Tibial artery (tissue), 4 donors: ENCODE data around the gene RPS6KA4.
A peak's percentile ranks its signal among the peaks of the same experiment; 100 is the strongest.

Experiments used
- DNase-seq, 2 donors: peaks; one replicate each; pipeline ENCODE4 v3.0.0-alpha.2; 2019
- H3K27ac ChIP-seq, 2 donors: fragments of 200-600 bp; sonication (generic) in 1 of 2; 1 replicate in 1 of 2; 2 replicates in 1 of 2; pipeline ENCODE4 v1.5.1; 2018 to 2019; ENCODE audit warnings: mild to moderate bottlenecking in 1 of 2
- H3K27me3 ChIP-seq, 2 donors: fragments of 200-600 bp; sonication (generic) in 1 of 2; one replicate each; pipeline versions ENCODE4 v1.5.1 to v1.6.0; 2016 to 2019
- H3K36me3 ChIP-seq, 3 donors: fragments of 200-600 bp; sonication (generic) in 2 of 3; one replicate each; pipeline ENCODE4 v1.5.1; 2016 to 2019; ENCODE audit warnings: mild to moderate bottlenecking in 2 of 3
- H3K4me1 ChIP-seq, 4 donors: fragments of 200-600 bp; sonication (generic) in 2 of 4; 1 replicate in 3 of 4; 2 replicates in 1 of 4; pipeline ENCODE4 v1.5.1; 2016 to 2019
- H3K4me3 ChIP-seq, 2 donors: fragments of 200-600 bp; sonication (generic) in 1 of 2; 1 replicate in 1 of 2; 2 replicates in 1 of 2; pipeline ENCODE4 v1.5.1; 2018 to 2019; ENCODE audit warnings: mild to moderate bottlenecking in 2 of 2
- H3K9me3 ChIP-seq, 3 donors: fragments of 200-600 bp; sonication (generic) in 1 of 3; one replicate each; pipeline ENCODE4 v1.5.1; 2016 to 2019
- CTCF ChIP-seq, 2 experiments: fragments of 200-600 bp in 1 of 2; fragments of 450-650 bp in 1 of 2; IDR thresholded peaks; one replicate each; pipeline ENCODE4 v1.5.1; 2017 to 2019; ENCODE audit warnings: antibody characterized with exemption in 2 of 2, mild to moderate bottlenecking in 1 of 2, moderate library complexity in 1 of 2
- intact Hi-C: fragments of 100-400 bp; cut with DNase I; formaldehyde crosslinking; loops from one replicate; pipeline ENCODE4 v1.15.0; 2023; ENCODE audit warnings: low total_unique reads

RPS6KA4 gene

GRCh38 chr11:64316672-64317324, 42.2 kb upstream of the RPS6KA4 start:
- Histone ChIP-seq H3K4me3 (peak overlapping the region; percentile 85 to 93), H3K9me3 (no peaks in the 10 kb centered on the region), H3K27ac (peak overlapping the region; percentile 95 to 97), H3K4me1 (peaks cover 0 to 27% (median 22%) of the 10 kb centered on the region in 4 donors), H3K27me3 (no peaks in the 10 kb centered on the region), H3K36me3 (peaks cover 8 to 51% (median 20%) of the 10 kb centered on the region in 3 donors)
- DNase-seq, result no peak
- TF ChIP-seq CTCF (IDR thresholded peaks at IDR 0.05), result no peak
- intact Hi-C loops, result no loop called here

- peaks cover 0 to 27% (median 22%) of the 10 kb centered on the region in 4 donors for H3K4me1 ChIP-seq
- intact Hi-C loops, result no loop called here
- no peak for TF ChIP-seq CTCF (IDR thresholded peaks at IDR 0.05)
- H3K4me3 ChIP-seq, result peak within 1 kb of the TSS; percentile 85 to 93
- H3K9me3 ChIP-seq, result no peaks in the 10 kb centered on the region
- peak within 1 kb of the TSS; percentile 95 to 97 for H3K27ac ChIP-seq
- H3K36me3 ChIP-seq, result peaks cover 8 to 55% (median 20%) of the 10 kb centered on the region in 3 donors
- DNase-seq, result peak; percentile 99
- no peaks in the 10 kb centered on the region for H3K27me3 ChIP-seq
Observed at GRCh38 chr11:64317325-64317960, 41.5 kb upstream of the RPS6KA4 start, which contains the start of gene TRMT112. Gene TRMT112 (minus strand): TSS chr11:64317559. CDS start chr11:64317526, 33 bp downstream.

GRCh38 chr11:64317961-64318765, 40.8 kb upstream of the RPS6KA4 start, which contains the start of gene PRDX5:
Gene PRDX5 (plus strand): TSS chr11:64318121. CDS start chr11:64318216, 95 bp downstream.
- intact Hi-C loops, result loop anchor here (2.0 kb wide), 1 partner anchor 37 kb away; no protein-coding TSS in a partner anchor

GRCh38 chr11:64318766-64319761, 39.9 kb upstream of the RPS6KA4 start:
- intact Hi-C loops, result loop anchor here (2.0 kb wide), 1 partner anchor 36 kb away; no protein-coding TSS in a partner anchor
- H3K4me3 ChIP-seq, result peak overlapping the region; percentile 85 to 93
- no peaks in the 10 kb centered on the region for H3K27me3 ChIP-seq
- peaks cover 0 to 33% (median 22%) of the 10 kb centered on the region in 4 donors for H3K4me1 ChIP-seq
- TF ChIP-seq CTCF (IDR thresholded peaks at IDR 0.05), result no peak
- DNase-seq, result no peak
- H3K36me3 ChIP-seq, result peaks cover 8 to 53% (median 20%) of the 10 kb centered on the region in 3 donors
- peak overlapping the region; percentile 95 to 97 for H3K27ac ChIP-seq
- no peaks in the 10 kb centered on the region for H3K9me3 ChIP-seq

More at GRCh38 chr11:64317961-64318765, 40.8 kb upstream of the RPS6KA4 start, which contains the start of gene PRDX5:
- DNase-seq, result peak; percentile 97 to 99
- no peaks in the 10 kb centered on the region for H3K9me3 ChIP-seq
- no peaks in the 10 kb centered on the region for H3K27me3 ChIP-seq
- H3K4me1 ChIP-seq, result peaks cover 0 to 33% (median 22%) of the 10 kb centered on the region in 4 donors
- peak; percentile 21 for TF ChIP-seq CTCF (IDR thresholded peaks at IDR 0.05)
- peak within 1 kb of the TSS; percentile 95 to 97 for H3K27ac ChIP-seq
- peak within 1 kb of the TSS; percentile 85 to 93 for H3K4me3 ChIP-seq
- H3K36me3 ChIP-seq, result peaks cover 8 to 62% (median 20%) of the 10 kb centered on the region in 3 donors
